DMS153 treated with DMSO at 0.1 percent for 48 hours (cell line): ENCODE results near the gene HHIPL2.

ENCODE experiments used
- DNase-seq: peaks from one replicate; lab custom pipeline; 2025; ENCODE audit not compliant: unreplicated experiment; lab: John Stamatoyannopoulos, UW

Gene HHIPL2

GRCh38 chr1:222547944-222548671 is at the start of gene HHIPL2:
Gene HHIPL2, minus strand, starts transcription at chr1:222548104. Its CDS starts 60 bp downstream, at chr1:222548044.
- no peak for DNase-seq

GRCh38 chr1:222596696-222597095 is 48.8 kb upstream of the HHIPL2 start:
- no peak for DNase-seq

GRCh38 chr1:222594789-222595188 is 46.9 kb upstream of the HHIPL2 start:
- DNase-seq = no peak

GRCh38 chr1:222592171-222592570 is 44.3 kb upstream of the HHIPL2 start:
- DNase-seq = no peak

- DNase-seq = peak; percentile 92
Observed at GRCh38 chr1:222589462-222590302, 41.8 kb upstream of the HHIPL2 start, which contains the start of gene TAF1A. Gene TAF1A, minus strand, starts transcription at chr1:222589933.

GRCh38 chr1:222588135-222588534 is 40.2 kb upstream of the HHIPL2 start:
- DNase-seq = no peak

- no peak for DNase-seq
Observed at GRCh38 chr1:222586842-222587241, 38.9 kb upstream of the HHIPL2 start.

- no peak for DNase-seq
Observed at GRCh38 chr1:222583079-222583478, 35.2 kb upstream of the HHIPL2 start.

GRCh38 chr1:222582099-222582774 is 34.3 kb upstream of the HHIPL2 start:
- peak; percentile 26 for DNase-seq

- no peak for DNase-seq
Observed at GRCh38 chr1:222579316-222579715, 31.4 kb upstream of the HHIPL2 start.

GRCh38 chr1:222570837-222571236 is 22.9 kb upstream of the HHIPL2 start:
- no peak for DNase-seq

- DNase-seq = no peak
Observed at GRCh38 chr1:222561656-222562055, 13.8 kb upstream of the HHIPL2 start.

- DNase-seq = no peak
Observed at GRCh38 chr1:222557574-222557973, 9.7 kb upstream of the HHIPL2 start.

- no peak for DNase-seq
Observed at GRCh38 chr1:222557148-222557547, 9.2 kb upstream of the HHIPL2 start.

GRCh38 chr1:222555992-222556615 is 8.2 kb upstream of the HHIPL2 start:
- no peak for DNase-seq

- DNase-seq = no peak
Observed at GRCh38 chr1:222554177-222554576, 6.3 kb upstream of the HHIPL2 start.

GRCh38 chr1:222552882-222553281 is 5.0 kb upstream of the HHIPL2 start:
- DNase-seq = no peak

- peak; percentile 24 for DNase-seq
Observed at GRCh38 chr1:222547260-222547614, 667 bp downstream of the HHIPL2 start.

GRCh38 chr1:222546548-222547259 is 1.2 kb downstream of the HHIPL2 start:
- peak; percentile 5 for DNase-seq

GRCh38 chr1:222546091-222546490 is 1.8 kb downstream of the HHIPL2 start:
- DNase-seq = no peak

- no peak for DNase-seq
Observed at GRCh38 chr1:222543817-222544216, 4.1 kb downstream of the HHIPL2 start.
